GM23338 (cell line): ENCODE data around the gene FES.

ENCODE experiments used
- CTCF ChIP-seq, 2 experiments: fragments of 200-600 bp in 1 of 2; sonication (generic) in 1 of 2; conservative IDR thresholded peaks; 2 replicates each; pipeline versions ENCODE4 v1.5.1 to v1.6.1; 2016 to 2017; ENCODE audit warnings: antibody characterized with exemption in 2 of 2, low read depth in 2 of 2, mild to moderate bottlenecking in 2 of 2, moderate library complexity in 1 of 2
- EZH2 ChIP-seq: fragments of 200-600 bp; sonication (generic); IDR thresholded peaks from one replicate; pipeline ENCODE4 v1.8.0; 2017; ENCODE audit warnings: antibody characterized with exemption, mild to moderate bottlenecking, low read depth; ENCODE audit not compliant: unreplicated experiment
- POLR2AphosphoS5 ChIP-seq: IDR thresholded peaks from 2 replicates; pipeline ENCODE4 v1.6.1; 2016; ENCODE audit warnings: antibody characterized with exemption, low read depth
- REST ChIP-seq: IDR thresholded peaks from one replicate; pipeline ENCODE4 v1.6.1; 2018; ENCODE audit warnings: antibody characterized with exemption; ENCODE audit not compliant: unreplicated experiment

- no peak for TF ChIP-seq POLR2AphosphoS5
- peak; percentile 63 to 79 for TF ChIP-seq CTCF (conservative IDR thresholded peaks at IDR 0.05; ENCODE audit: low read depth in 2 of 2)
- TF ChIP-seq REST: no peak
- TF ChIP-seq EZH2: no peak
Observed at GRCh38 chr15:90902040-90902839, 17.9 kb downstream of the FES start.
